GM12864 (cell line): ENCODE data around the gene UPK3BL2.
A peak's percentile ranks its signal among the peaks of the same experiment; 100 is the strongest.
"Not testable (repeated sequence)": the region's sequence is repeated elsewhere in the genome, so short reads cannot be mapped to it uniquely, and the experiment has no call there.

Experiments
- DNase-seq: peaks from one replicate; pipeline ENCODE4 v3.0.0-alpha.2; 2011; ENCODE audit warnings: low read depth
- H3K4me3 ChIP-seq: 2 replicates; pipeline ENCODE4 v1.5.1; 2011; ENCODE audit warnings: mild to moderate bottlenecking, low read depth, low read length, control low read depth
- CTCF ChIP-seq: IDR thresholded peaks from 2 replicates; pipeline ENCODE4 v1.5.1; 2011; ENCODE audit warnings: low read depth, mild to moderate bottlenecking, moderate library complexity, low read length, control low read depth, inconsistent platforms; ENCODE audit errors: missing control alignments

The UPK3BL2 gene

DNA sequence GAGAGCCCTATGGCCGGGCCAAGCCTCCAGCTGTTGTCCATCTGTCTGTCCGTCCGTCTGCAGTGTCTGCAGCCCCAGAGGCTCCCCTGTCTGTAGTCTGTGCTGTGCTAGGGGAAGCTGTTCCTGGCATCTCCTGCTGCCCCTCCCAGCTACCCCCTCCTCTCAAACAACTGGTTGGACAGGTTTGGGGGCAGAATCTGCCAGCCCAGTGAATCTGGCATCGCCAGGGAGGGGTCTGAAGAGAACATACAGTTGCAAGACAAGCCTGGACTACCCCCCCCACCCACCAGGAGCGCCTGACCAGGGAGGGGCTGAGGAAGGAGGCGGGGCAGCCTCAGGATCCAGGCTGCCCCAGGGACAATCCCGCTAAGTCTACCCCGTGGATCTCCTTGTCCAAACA is at the start of gene UPK3BL2:
UPK3BL2 (minus strand) TSS at position 101 of the 400 bp plus-strand sequence; CDS start at position 41, 60 bp downstream.
- not testable (repeated sequence) for DNase-seq, H3K4me3 ChIP-seq

DNA sequence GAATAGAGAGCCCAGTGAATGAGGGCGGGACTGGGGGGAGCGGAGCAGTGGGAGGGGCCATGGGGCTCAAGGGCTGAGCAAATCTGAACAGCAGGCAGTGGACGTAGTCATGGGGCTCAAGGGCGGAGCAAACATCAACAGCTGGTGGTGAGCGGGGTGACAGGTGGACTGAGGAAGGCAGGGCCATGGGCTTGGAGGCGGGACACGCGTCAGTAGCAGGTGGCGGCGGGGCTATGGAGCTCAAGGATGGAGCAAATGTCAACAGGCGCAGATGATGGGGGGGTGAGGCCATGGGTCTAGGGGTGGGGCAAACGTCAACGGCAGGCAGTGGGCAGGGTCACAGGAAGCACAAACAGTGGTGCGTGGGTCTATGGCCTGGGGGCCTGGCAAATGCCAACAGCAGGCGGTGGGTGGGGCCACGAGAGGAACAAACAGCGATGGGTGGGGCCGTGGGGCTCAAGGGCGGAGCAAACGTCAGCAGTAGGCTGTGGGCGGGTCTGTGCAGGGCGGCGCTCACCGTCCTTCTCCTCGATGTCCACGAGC is 49.1 kb upstream of the UPK3BL2 start:
- DNase-seq, H3K4me3 ChIP-seq: not testable (repeated sequence)

- not testable (repeated sequence) for H3K4me3 ChIP-seq, DNase-seq
Observed at GRCh38 chr7:102589857-102590256, 46.4 kb upstream of the UPK3BL2 start.

- not testable (repeated sequence) for H3K4me3 ChIP-seq, DNase-seq
Observed at GRCh38 chr7:102583495-102583894, 40.0 kb upstream of the UPK3BL2 start.

DNA sequence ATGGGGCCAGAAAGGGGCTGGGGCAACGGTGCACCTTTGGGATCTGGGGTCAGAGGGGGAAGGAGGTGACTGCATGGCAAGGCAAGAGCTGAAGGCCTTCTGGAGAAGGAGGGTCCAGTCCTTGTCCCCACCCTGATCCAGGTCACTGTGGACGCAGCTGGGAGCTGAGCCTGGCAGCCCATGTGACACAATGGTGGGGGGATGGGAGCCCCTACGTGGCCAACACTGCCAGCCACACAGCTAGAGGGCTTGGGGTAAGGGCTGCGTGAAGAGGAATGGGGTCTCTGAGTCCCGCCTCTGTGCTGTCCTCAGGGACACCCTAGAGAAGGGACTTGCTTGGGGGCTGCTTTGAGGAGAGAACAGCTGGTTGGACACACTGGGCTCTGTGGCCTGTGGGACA is 38.2 kb upstream of the UPK3BL2 start:
- not testable (repeated sequence) for DNase-seq, H3K4me3 ChIP-seq

DNA sequence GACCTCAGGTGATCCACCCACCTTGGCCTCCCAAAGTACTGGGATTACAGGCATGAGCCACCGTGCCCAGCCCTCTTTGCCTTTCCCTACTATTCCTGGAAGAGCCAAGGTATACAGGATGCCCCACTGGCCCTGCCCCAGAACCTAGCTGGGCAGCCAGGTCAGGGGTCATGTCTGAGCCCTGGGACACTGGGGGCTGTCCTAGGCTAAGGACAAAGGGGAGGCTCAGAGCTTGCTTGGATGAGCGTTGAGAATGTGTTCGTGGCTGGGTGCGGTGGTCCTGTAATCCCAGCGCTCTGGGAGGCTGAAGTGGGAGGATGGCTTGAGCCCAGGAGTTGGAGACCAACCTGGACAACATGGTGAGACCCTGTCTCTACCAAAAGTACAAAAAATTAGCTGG is 35.0 kb upstream of the UPK3BL2 start:
- not testable (repeated sequence) for DNase-seq, H3K4me3 ChIP-seq

DNA sequence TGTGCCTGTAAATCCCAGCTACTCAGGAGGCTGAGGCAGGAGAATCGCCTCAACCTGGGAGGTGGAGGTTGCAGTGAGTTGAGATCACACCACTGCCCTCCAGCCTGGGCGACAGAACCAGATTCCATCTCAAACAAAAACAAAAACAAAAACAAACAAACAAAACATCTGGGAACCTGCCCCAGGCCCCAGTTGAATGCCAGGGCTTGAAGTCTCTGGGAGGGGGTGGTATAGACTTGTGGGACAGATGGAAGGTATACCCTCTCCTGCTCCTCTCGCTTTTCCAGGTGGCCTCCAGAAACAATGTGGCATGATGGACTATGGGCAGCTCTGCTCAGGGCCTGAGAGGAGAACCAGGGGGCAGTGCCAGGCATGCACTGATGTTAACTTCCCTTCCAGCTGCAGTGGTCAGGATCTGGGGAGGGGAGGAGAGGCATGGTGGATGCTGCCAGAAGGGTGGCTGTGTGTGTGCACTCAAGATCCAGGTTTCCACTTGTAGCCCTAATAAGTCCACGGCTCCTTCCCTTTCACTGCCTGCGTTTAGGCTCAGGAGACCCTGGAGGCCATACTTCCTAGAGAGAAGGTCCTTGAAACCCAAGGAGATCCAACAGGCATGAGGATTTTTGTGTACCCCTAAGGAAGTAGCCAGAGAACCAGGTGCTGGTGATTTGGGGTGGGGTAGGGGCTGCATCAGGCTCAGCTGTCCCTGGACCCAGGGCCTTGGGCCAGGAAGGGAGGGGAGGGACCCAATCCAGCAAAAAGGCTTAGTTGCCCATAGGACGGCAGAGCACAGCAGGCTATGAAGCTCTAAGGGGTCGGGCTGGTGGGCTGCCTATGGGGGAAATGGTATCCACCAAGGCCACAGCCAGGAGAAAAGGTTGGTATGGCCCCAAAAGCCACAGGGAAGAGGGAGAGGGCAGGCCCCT is 34.1 kb upstream of the UPK3BL2 start:
- DNase-seq, H3K4me3 ChIP-seq: not testable (repeated sequence)

GRCh38 chr7:102576363-102576762 is 32.9 kb upstream of the UPK3BL2 start:
- H3K4me3 ChIP-seq, DNase-seq: not testable (repeated sequence)

DNA sequence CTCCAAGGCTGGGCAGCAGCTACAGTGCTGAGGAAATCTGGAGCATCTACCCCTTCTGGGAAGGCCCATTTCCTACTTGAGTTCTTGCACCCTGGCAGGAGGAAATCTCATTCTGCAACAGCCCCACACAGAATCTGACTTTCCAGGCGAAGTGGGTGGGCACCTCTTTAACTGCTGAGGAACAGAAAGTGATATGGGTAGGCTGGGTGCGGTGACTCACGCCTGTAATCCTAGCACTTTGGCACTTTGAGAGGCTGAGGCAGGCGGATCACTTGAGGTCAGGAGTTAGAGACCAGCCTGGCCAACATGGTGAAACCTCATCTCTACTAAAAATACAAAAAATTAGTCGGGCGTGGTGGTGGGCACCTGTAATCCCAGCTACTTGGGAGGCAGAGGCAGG is 31.1 kb upstream of the UPK3BL2 start:
- not testable (repeated sequence) for H3K4me3 ChIP-seq, DNase-seq

GRCh38 chr7:102572261-102573239 is 29.1 kb upstream of the UPK3BL2 start, which contains the start of gene POLR2J3:
Gene POLR2J3, minus strand, starts transcription at chr7:102572583. Its CDS starts 62 bp downstream, at chr7:102572521.
- peak; percentile 60 for TF ChIP-seq CTCF
- not testable (repeated sequence) for DNase-seq
- peak within 1 kb of the TSS; percentile 64 for H3K4me3 ChIP-seq

- not testable (repeated sequence) for H3K4me3 ChIP-seq, DNase-seq
Observed at GRCh38 chr7:102568620-102569019, 25.1 kb upstream of the UPK3BL2 start.

- not testable (repeated sequence) for DNase-seq, H3K4me3 ChIP-seq
Observed at GRCh38 chr7:102550808-102551422, 7.4 kb upstream of the UPK3BL2 start, which contains the start of gene SPDYE2. Gene SPDYE2, plus strand, starts transcription at chr7:102551226. Its CDS starts 2,030 bp downstream, at chr7:102553256.

DNA sequence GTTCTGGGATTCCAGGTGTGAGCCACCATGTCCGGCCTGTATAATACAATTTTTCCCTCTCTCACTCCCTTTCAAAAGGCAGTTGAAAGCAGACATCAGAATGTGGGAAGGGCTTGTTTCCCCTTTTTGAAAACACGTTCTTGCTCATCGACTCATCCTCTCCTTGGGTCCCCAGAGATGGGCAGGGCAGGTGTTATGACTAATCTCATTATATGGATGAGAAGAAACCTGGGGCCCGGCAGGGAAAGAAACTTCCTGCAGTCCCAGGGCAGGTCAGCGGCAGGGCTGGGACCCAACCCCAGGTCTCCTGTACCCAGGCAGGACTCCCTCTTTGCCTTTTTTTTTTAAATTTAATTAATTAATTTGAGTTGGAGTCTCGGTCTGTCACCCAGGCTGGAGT is 2.9 kb upstream of the UPK3BL2 start:
- not testable (repeated sequence) for DNase-seq, H3K4me3 ChIP-seq

DNA sequence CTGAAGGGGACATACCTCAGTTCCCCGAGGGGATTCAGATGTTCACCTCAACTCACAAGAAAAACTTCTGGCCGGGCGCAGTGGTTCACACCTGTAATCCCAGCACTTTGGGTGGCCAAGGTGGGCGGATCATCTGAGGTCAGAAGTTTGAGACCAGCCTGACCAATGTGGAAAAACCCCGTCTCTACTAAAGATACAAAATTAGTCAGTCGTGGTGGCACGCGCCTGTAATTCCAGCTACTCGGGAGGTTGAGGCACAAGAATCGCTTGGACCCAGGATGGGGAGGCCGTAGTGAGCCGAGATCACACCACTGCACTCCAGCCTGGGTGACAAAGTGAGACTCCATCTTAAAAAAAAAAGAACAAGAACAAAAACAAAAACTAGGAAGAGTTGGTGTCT is 1.8 kb upstream of the UPK3BL2 start:
- H3K4me3 ChIP-seq, DNase-seq: not testable (repeated sequence)

DNA sequence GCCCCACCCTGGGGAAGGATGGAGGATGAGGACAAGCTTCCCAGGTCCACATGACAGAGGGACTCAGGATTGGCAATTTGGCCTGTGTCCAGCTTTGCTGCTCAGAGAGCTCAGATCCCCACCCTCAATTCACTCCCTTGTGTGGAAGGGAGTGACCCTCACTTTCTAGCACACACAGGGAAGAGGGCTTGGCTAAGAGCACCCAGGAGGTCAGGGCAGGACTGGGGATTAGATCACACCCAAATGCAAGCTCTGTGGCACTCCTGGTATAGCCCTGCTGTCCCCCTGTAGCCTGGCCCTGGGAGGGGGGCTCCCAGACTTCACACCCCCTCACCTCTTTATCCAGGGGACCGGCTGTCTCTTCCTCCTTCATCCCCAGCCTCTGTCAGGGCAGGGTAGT is 876 bp upstream of the UPK3BL2 start:
- H3K4me3 ChIP-seq, DNase-seq: not testable (repeated sequence)

DNA sequence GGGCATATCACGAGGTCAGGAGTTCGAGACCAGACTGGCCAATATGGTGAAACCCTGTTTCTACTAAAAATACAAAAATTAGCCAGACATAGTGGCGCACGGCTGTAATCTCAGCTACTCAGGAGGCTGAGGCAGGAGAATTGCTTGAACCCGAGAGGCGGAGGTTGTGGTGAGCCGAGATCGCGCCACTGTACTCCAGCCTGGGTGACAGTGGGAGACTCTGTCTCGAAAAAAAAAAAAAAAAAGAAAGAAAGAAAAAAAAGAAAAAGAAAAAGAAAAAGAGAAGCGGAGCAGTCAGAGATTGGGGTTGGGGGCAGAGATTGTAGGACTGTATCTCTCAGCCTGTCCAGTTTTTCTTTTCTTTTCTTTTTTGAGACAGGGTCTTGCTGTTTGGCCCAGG is 725 bp downstream of the UPK3BL2 start:
- not testable (repeated sequence) for H3K4me3 ChIP-seq, DNase-seq

DNA sequence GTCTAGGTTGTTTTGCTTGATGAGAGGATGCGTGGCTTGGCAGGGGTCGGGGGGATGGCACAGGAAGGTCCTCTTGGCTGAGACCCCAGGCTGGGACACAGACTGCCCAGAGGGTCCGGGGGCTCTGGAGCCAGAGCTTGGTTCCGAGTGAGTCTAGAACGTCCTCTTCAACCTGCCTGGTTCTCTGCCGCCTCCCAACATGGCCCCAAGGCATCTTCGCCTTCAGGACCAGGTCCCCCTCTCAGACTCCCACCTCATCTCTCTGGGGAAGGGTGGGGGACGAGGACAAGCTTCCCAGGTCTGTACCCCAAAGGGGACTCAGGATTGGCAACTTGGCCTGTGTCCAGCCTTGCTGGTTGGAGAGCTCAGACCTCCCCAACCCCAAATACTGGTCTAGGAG is 1.4 kb downstream of the UPK3BL2 start:
- not testable (repeated sequence) for DNase-seq

More for the DNA sequence above, 1.4 kb downstream of the UPK3BL2 start:
- H3K4me3 ChIP-seq: not testable (repeated sequence)
